ENCODE data around the gene PRKN. TPM values are rescaled to one million over a fixed set of nuclear protein-coding genes. Genes with fewer than 3 reads are reported as not detected.

The PRKN gene
- total RNA-seq, 1 donor from 2014 or later, result 1.3 TPM

DNA sequence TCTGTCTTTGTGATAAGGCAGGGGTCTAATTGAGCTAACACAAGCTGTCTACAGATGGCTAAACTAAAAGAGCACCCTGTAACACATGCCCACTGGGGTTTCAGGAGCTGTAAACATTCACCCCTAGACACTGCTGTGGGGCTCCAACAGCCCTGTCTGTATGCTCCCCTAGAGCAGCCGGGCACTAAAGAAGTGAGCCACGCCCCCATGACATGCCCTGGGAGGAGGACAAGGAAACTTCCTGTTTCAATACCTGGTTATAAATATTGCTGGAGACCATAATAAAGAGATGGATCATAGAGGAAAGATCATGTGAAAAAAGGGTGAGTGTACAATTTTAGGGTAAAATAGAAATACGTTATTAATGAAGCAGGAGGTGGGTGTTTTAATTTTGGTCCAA, 786.0 kb downstream of the PRKN start:
- Mint-ChIP-seq H3K9me3 (ENCODE audit: unreplicated experiment) (no peaks in the 10 kb centered on the region), H3K27ac (ENCODE audit: unreplicated experiment) (no peak overlapping the region), H3K36me3 (ENCODE audit: low read depth, unreplicated experiment) (no peaks in the 10 kb centered on the region), H3K4me3 (ENCODE audit: unreplicated experiment) (no peak overlapping the region), H3K27me3 (ENCODE audit: low read depth, unreplicated experiment) (no peaks in the 10 kb centered on the region), H3K4me1 (ENCODE audit: low read depth, unreplicated experiment) (no peaks in the 10 kb centered on the region)
- no peak for TF ChIP-seq EZH2 (IDR thresholded peaks at IDR 0.05; ENCODE audit: insufficient read depth, low read length)
- TF ChIP-seq, protein P1, sequence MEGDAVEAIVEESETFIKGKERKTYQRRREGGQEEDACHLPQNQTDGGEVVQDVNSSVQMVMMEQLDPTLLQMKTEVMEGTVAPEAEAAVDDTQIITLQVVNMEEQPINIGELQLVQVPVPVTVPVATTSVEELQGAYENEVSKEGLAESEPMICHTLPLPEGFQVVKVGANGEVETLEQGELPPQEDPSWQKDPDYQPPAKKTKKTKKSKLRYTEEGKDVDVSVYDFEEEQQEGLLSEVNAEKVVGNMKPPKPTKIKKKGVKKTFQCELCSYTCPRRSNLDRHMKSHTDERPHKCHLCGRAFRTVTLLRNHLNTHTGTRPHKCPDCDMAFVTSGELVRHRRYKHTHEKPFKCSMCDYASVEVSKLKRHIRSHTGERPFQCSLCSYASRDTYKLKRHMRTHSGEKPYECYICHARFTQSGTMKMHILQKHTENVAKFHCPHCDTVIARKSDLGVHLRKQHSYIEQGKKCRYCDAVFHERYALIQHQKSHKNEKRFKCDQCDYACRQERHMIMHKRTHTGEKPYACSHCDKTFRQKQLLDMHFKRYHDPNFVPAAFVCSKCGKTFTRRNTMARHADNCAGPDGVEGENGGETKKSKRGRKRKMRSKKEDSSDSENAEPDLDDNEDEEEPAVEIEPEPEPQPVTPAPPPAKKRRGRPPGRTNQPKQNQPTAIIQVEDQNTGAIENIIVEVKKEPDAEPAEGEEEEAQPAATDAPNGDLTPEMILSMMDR (IDR thresholded peaks at IDR 0.05; ENCODE audit: insufficient read depth, low read depth, low read length), result no peak
- Histone ChIP-seq H3K79me2 (ENCODE audit: insufficient read depth, low read length) (no peaks in the 10 kb centered on the region), H3K4me2 (ENCODE audit: low read length) (no peak overlapping the region), H3K4me3 (ENCODE audit: insufficient read depth, low read depth, low read length) (no peak overlapping the region), H4K20me1 (ENCODE audit: insufficient read depth, low read length) (no peaks in the 10 kb centered on the region), H3K9me3 (ENCODE audit: insufficient read depth, low read depth, low read length) (no peaks in the 10 kb centered on the region), H2AFZ (ENCODE audit: low read depth, low read length) (no peak overlapping the region), H3K36me3 (ENCODE audit: insufficient read depth, low read length) (no peaks in the 10 kb centered on the region), H3K9ac (ENCODE audit: low read length) (no peak overlapping the region), H3K27ac (ENCODE audit: low read depth, low read length) (no peak overlapping the region), H3K4me1 (ENCODE audit: insufficient read depth, low read length) (no peaks in the 10 kb centered on the region), H3K27me3 (ENCODE audit: insufficient read depth, low read length) (no peaks in the 10 kb centered on the region)
- FAIRE-seq, result no peak
- DNase-seq (ENCODE audit: low read depth), result no peak

DNA sequence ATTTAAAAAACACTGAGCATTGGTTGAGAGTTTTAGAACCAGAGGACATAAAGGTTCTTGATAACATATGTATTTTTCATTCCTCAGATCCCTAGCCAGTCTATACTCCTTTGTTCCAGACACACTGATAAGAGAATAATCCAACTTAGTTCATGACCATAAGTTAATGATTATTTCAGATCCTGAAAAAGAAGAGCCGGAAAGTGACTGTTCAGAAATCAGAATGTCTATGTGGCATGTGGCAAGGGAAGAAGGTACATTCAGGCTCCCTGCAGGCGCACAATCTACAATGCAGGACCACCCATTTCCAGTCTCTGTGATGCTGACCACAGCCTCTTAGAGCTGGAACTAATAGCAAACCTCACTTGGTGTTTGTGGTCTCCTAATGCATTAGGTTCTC, 787.0 kb downstream of the PRKN start:
- Histone ChIP-seq H3K9me3 (ENCODE audit: insufficient read depth, low read depth, low read length) (no peaks in the 10 kb centered on the region), H2AFZ (ENCODE audit: low read depth, low read length) (no peak overlapping the region), H3K79me2 (ENCODE audit: insufficient read depth, low read length) (no peaks in the 10 kb centered on the region), H3K4me1 (ENCODE audit: insufficient read depth, low read length) (no peaks in the 10 kb centered on the region), H3K36me3 (ENCODE audit: insufficient read depth, low read length) (no peaks in the 10 kb centered on the region), H3K27ac (ENCODE audit: low read depth, low read length) (no peak overlapping the region), H3K4me3 (ENCODE audit: insufficient read depth, low read depth, low read length) (no peak overlapping the region), H3K27me3 (ENCODE audit: insufficient read depth, low read length) (no peaks in the 10 kb centered on the region), H3K4me2 (ENCODE audit: low read length) (no peak overlapping the region), H3K9ac (ENCODE audit: low read length) (no peak overlapping the region), H4K20me1 (ENCODE audit: insufficient read depth, low read length) (no peaks in the 10 kb centered on the region)
- DNase-seq (ENCODE audit: low read depth) (no peak), FAIRE-seq (no peak)
- Mint-ChIP-seq H3K27me3 (ENCODE audit: low read depth, unreplicated experiment) (no peaks in the 10 kb centered on the region), H3K36me3 (ENCODE audit: low read depth, unreplicated experiment) (no peaks in the 10 kb centered on the region), H3K27ac (ENCODE audit: unreplicated experiment) (no peak overlapping the region), H3K9me3 (ENCODE audit: unreplicated experiment) (no peaks in the 10 kb centered on the region), H3K4me3 (ENCODE audit: unreplicated experiment) (no peak overlapping the region), H3K4me1 (ENCODE audit: low read depth, unreplicated experiment) (no peaks in the 10 kb centered on the region)
- TF ChIP-seq, protein P1 (IDR thresholded peaks at IDR 0.05; ENCODE audit: insufficient read depth, low read depth, low read length), result no peak
- no peak for TF ChIP-seq EZH2 (IDR thresholded peaks at IDR 0.05; ENCODE audit: insufficient read depth, low read length)

DNA sequence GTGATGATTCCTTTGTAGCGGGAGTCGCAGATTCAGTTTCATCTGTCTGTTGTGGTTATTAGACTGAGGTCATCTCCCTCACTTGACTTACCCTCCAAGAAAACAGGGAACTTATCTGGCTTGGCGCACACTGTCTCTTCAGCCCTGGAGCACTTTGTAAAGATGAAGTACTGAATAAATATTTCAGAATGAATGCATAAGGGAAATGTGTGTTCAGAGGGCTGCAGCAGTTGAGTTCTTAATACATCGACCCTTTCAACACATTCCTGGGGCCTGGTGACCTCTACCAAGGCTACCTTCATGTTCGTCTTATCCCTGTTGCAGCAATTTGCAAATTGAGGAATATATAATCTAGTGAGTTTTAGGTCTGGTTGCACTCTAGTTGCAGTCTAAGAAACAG, 801.2 kb downstream of the PRKN start:
- no peak overlapping the region for H3K4me3 ChIP-seq (ENCODE audit: insufficient read depth, low read depth, low read length)
- no peak overlapping the region for H3K27ac Mint-ChIP-seq (ENCODE audit: unreplicated experiment)
- H3K27me3 ChIP-seq (ENCODE audit: insufficient read depth, low read length), result no peaks in the 10 kb centered on the region
- H2AFZ ChIP-seq (ENCODE audit: low read depth, low read length), result no peak overlapping the region
- no peak overlapping the region for H3K9ac ChIP-seq (ENCODE audit: low read length)
- H3K27me3 Mint-ChIP-seq (ENCODE audit: low read depth, unreplicated experiment), result no peaks in the 10 kb centered on the region
- H3K4me1 ChIP-seq (ENCODE audit: insufficient read depth, low read length), result peaks cover 19% of the 10 kb centered on the region
- no peaks in the 10 kb centered on the region for H3K79me2 ChIP-seq (ENCODE audit: insufficient read depth, low read length)
- H3K4me1 Mint-ChIP-seq (ENCODE audit: low read depth, unreplicated experiment), result peaks cover 20% of the 10 kb centered on the region
- H3K9me3 Mint-ChIP-seq (ENCODE audit: unreplicated experiment), result peaks cover 3% of the 10 kb centered on the region
- H3K4me2 ChIP-seq (ENCODE audit: low read length), result no peak overlapping the region
- H4K20me1 ChIP-seq (ENCODE audit: insufficient read depth, low read length), result no peaks in the 10 kb centered on the region
- no peak overlapping the region for H3K4me3 Mint-ChIP-seq (ENCODE audit: unreplicated experiment)
- no peaks in the 10 kb centered on the region for H3K36me3 ChIP-seq (ENCODE audit: insufficient read depth, low read length)
- no peak for TF ChIP-seq EZH2 (IDR thresholded peaks at IDR 0.05; ENCODE audit: insufficient read depth, low read length)
- TF ChIP-seq, protein P1 (IDR thresholded peaks at IDR 0.05; ENCODE audit: insufficient read depth, low read depth, low read length), result no peak
- DNase-seq (ENCODE audit: low read depth), result no peak
- H3K9me3 ChIP-seq (ENCODE audit: insufficient read depth, low read depth, low read length), result no peaks in the 10 kb centered on the region
- no peak overlapping the region for H3K27ac ChIP-seq (ENCODE audit: low read depth, low read length)
- no peak for FAIRE-seq
- no peaks in the 10 kb centered on the region for H3K36me3 Mint-ChIP-seq (ENCODE audit: low read depth, unreplicated experiment)
